ENCODE data around the gene METTL14.

- no peak for TF ChIP-seq CTCF (IDR thresholded peaks at IDR 0.05)
- TF ChIP-seq EZH2 (IDR thresholded peaks at IDR 0.05; ENCODE audit: borderline replicate concordance, insufficient read depth, low read depth, low read length, poor library complexity, severe bottlenecking), result no peak
Measured at GRCh38 chr4:118743867-118744266, 58.7 kb downstream of the METTL14 start.

Measured in B cell (primary cell).